HepG2 (cell line): ENCODE results near the gene CCDC142. TPM values are rescaled to one million over a fixed set of nuclear protein-coding genes. Genes with fewer than 3 reads are reported as not detected.
A peak's percentile ranks its signal among the peaks of the same experiment; 100 is the strongest.

ENCODE experiments used
- DNMT1 ChIP-seq: sonication (generic); formaldehyde crosslinking; IDR thresholded peaks from 2 replicates; pipeline ENCODE4 v1.5.1; 2020; ENCODE audit warnings: mild to moderate bottlenecking, missing genetic modification reagents
- PPARG ChIP-seq: conservative IDR thresholded peaks from 2 replicates; pipeline ENCODE4 v1.6.1; 2016; ENCODE audit warnings: missing biosample characterization, missing genetic modification reagents
- RFXAP ChIP-seq: sonication (generic); formaldehyde crosslinking; IDR thresholded peaks from 2 replicates; pipeline ENCODE4 v1.4.0; 2020; ENCODE audit warnings: missing genetic modification reagents, borderline replicate concordance
- SALL1 ChIP-seq: sonication (generic); formaldehyde crosslinking; IDR thresholded peaks from 2 replicates; pipeline ENCODE4 v1.8.0; 2022; ENCODE audit warnings: mild to moderate bottlenecking, missing genetic modification reagents
- ZNF30 ChIP-seq: sonication (generic); formaldehyde crosslinking; IDR thresholded peaks from 2 replicates; pipeline ENCODE4 v1.5.0; 2020; ENCODE audit warnings: mild to moderate bottlenecking, missing genetic modification reagents
- polyA plus RNA-seq, 8 experiments: library from polyadenylated mRNA; depleted of rRNA in 3 of 8; stranded (reverse) in 7 of 8; unstranded in 1 of 8; fragments of >200 nt; fragmentation: Illumina TruSeq in 4 of 8; extraction: Trizol in 4 of 8; gene quantifications; 2 replicates each; pipeline versions ENCODE4 v1.2.1 to v1.2.3, GENCODE V29; 2011 to 2016; ENCODE audit warnings: low read depth in 4 of 8, missing spikeins in 1 of 8, mixed read lengths in 1 of 8; ENCODE audit not compliant: insufficient read depth in 1 of 8
- total RNA-seq, 5 experiments: library from RNA; depleted of rRNA; stranded (reverse); fragments of >200 nt; fragmentation: Illumina TruSeq; extraction: Trizol; gene quantifications; 2 replicates each; pipeline ENCODE4 v1.2.3, GENCODE V29; 2016; ENCODE audit warnings: low read depth in 1 of 5
- TF ChIP-seq, protein P1 (sequence below): sonication (generic); formaldehyde crosslinking; IDR thresholded peaks from 2 replicates; pipeline ENCODE4 v1.4.0; 2020; ENCODE audit warnings: missing genetic modification reagents; ENCODE audit errors: not compliant biosample characterization
- TF ChIP-seq, protein P2 (sequence below): sonication (generic); formaldehyde crosslinking; IDR thresholded peaks from 2 replicates; pipeline ENCODE4 v1.8.1; 2023; ENCODE audit warnings: missing genetic modification reagents, mild to moderate bottlenecking, borderline replicate concordance
- TF ChIP-seq, protein P3 (sequence below): sonication (generic); formaldehyde crosslinking; IDR thresholded peaks from 2 replicates; pipeline ENCODE4 v1.5.1; 2020; ENCODE audit warnings: mild to moderate bottlenecking, missing genetic modification reagents, borderline replicate concordance
- TF ChIP-seq, protein P4 (sequence below): sonication (generic); formaldehyde crosslinking; IDR thresholded peaks from 2 replicates; pipeline ENCODE4 v1.4.0; 2020; ENCODE audit warnings: missing genetic modification reagents
- TF ChIP-seq, protein P5 (sequence below): sonication (generic); formaldehyde crosslinking; conservative IDR thresholded peaks from 2 replicates; pipeline ENCODE4 v1.8.1; 2023; ENCODE audit warnings: missing genetic modification reagents
- TF ChIP-seq, protein P6 (sequence below): sonication (generic); formaldehyde crosslinking; IDR thresholded peaks from 2 replicates; pipeline ENCODE4 v1.8.0; 2022; ENCODE audit warnings: mild to moderate bottlenecking, missing genetic modification reagents, moderate library complexity

Gene CCDC142
- total and polyA plus RNA-seq, 2 of the 13 experiments (the other 11 are each of a cell fraction or from before 2014, with no cell fraction given), result 14.7 to 30.4 TPM

DNA sequence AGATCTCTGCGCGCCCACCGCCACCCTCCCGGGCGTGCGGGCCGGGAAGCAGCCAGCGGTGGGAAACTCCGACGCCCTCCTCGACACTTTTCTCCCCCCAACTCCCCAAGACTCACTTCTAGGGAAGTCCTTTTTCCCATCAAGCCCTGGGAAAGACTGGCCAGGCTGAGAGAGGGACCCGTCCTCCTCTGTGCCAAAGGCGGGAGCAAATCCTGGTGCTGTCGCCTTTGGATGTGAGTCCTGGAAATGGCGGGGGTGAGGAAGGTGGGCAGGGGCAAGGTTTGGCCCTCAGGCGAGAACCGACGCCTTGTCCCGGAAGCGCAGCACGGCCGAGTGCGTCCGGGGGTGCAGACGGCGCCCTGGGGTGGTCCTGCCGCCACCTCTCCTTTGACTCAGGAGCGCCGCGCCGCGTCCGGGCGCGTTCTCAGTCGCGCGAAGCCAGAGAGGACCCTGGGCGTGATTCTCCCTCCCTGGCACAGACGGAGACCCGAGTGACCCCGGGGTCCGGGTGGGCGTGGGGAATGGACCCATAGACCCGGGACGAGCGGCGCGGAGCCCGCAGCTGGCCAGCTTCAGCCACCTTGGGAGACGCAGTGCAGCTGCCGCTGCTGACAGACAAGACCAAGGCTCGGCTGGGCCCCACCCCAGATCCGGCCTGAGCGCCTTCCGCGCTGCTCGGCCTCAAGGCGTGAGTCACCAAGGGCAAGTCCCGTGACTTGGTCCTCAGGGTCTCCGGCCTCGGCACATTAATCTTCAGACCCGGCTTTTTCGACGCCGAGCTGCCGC is 20.1 kb upstream of the CCDC142 start (continued):
- TF ChIP-seq PPARG, result peak; percentile 56
- TF ChIP-seq, protein P1, sequence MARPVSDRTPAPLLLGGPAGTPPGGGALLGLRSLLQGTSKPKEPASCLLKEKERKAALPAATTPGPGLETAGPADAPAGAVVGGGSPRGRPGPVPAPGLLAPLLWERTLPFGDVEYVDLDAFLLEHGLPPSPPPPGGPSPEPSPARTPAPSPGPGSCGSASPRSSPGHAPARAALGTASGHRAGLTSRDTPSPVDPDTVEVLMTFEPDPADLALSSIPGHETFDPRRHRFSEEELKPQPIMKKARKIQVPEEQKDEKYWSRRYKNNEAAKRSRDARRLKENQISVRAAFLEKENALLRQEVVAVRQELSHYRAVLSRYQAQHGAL (CRISPR knock-in tag), result peak; percentile 25
- TF ChIP-seq RFXAP (CRISPR knock-in tag), result peak; percentile 24; the same call in 1 of the 2 replicates
- TF ChIP-seq, protein P2, sequence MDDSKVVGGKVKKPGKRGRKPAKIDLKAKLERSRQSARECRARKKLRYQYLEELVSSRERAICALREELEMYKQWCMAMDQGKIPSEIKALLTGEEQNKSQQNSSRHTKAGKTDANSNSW, result no peak; the same call in 1 of the 2 replicates
- TF ChIP-seq, protein P3, sequence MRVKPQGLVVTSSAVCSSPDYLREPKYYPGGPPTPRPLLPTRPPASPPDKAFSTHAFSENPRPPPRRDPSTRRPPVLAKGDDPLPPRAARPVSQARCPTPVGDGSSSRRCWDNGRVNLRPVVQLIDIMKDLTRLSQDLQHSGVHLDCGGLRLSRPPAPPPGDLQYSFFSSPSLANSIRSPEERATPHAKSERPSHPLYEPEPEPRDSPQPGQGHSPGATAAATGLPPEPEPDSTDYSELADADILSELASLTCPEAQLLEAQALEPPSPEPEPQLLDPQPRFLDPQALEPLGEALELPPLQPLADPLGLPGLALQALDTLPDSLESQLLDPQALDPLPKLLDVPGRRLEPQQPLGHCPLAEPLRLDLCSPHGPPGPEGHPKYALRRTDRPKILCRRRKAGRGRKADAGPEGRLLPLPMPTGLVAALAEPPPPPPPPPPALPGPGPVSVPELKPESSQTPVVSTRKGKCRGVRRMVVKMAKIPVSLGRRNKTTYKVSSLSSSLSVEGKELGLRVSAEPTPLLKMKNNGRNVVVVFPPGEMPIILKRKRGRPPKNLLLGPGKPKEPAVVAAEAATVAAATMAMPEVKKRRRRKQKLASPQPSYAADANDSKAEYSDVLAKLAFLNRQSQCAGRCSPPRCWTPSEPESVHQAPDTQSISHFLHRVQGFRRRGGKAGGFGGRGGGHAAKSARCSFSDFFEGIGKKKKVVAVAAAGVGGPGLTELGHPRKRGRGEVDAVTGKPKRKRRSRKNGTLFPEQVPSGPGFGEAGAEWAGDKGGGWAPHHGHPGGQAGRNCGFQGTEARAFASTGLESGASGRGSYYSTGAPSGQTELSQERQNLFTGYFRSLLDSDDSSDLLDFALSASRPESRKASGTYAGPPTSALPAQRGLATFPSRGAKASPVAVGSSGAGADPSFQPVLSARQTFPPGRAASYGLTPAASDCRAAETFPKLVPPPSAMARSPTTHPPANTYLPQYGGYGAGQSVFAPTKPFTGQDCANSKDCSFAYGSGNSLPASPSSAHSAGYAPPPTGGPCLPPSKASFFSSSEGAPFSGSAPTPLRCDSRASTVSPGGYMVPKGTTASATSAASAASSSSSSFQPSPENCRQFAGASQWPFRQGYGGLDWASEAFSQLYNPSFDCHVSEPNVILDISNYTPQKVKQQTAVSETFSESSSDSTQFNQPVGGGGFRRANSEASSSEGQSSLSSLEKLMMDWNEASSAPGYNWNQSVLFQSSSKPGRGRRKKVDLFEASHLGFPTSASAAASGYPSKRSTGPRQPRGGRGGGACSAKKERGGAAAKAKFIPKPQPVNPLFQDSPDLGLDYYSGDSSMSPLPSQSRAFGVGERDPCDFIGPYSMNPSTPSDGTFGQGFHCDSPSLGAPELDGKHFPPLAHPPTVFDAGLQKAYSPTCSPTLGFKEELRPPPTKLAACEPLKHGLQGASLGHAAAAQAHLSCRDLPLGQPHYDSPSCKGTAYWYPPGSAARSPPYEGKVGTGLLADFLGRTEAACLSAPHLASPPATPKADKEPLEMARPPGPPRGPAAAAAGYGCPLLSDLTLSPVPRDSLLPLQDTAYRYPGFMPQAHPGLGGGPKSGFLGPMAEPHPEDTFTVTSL, result peak; percentile 67; the same call in 1 of the 2 replicates
- peak; percentile 88 for TF ChIP-seq ZNF30 (CRISPR knock-in tag)
- TF ChIP-seq SALL1 (CRISPR knock-in tag), result peak; percentile 55
- TF ChIP-seq, protein P4, sequence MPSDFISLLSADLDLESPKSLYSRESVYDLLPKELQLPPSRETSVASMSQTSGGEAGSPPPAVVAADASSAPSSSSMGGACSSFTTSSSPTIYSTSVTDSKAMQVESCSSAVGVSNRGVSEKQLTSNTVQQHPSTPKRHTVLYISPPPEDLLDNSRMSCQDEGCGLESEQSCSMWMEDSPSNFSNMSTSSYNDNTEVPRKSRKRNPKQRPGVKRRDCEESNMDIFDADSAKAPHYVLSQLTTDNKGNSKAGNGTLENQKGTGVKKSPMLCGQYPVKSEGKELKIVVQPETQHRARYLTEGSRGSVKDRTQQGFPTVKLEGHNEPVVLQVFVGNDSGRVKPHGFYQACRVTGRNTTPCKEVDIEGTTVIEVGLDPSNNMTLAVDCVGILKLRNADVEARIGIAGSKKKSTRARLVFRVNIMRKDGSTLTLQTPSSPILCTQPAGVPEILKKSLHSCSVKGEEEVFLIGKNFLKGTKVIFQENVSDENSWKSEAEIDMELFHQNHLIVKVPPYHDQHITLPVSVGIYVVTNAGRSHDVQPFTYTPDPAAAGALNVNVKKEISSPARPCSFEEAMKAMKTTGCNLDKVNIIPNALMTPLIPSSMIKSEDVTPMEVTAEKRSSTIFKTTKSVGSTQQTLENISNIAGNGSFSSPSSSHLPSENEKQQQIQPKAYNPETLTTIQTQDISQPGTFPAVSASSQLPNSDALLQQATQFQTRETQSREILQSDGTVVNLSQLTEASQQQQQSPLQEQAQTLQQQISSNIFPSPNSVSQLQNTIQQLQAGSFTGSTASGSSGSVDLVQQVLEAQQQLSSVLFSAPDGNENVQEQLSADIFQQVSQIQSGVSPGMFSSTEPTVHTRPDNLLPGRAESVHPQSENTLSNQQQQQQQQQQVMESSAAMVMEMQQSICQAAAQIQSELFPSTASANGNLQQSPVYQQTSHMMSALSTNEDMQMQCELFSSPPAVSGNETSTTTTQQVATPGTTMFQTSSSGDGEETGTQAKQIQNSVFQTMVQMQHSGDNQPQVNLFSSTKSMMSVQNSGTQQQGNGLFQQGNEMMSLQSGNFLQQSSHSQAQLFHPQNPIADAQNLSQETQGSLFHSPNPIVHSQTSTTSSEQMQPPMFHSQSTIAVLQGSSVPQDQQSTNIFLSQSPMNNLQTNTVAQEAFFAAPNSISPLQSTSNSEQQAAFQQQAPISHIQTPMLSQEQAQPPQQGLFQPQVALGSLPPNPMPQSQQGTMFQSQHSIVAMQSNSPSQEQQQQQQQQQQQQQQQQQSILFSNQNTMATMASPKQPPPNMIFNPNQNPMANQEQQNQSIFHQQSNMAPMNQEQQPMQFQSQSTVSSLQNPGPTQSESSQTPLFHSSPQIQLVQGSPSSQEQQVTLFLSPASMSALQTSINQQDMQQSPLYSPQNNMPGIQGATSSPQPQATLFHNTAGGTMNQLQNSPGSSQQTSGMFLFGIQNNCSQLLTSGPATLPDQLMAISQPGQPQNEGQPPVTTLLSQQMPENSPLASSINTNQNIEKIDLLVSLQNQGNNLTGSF (CRISPR knock-in tag), result no peak
- TF ChIP-seq, protein P5, sequence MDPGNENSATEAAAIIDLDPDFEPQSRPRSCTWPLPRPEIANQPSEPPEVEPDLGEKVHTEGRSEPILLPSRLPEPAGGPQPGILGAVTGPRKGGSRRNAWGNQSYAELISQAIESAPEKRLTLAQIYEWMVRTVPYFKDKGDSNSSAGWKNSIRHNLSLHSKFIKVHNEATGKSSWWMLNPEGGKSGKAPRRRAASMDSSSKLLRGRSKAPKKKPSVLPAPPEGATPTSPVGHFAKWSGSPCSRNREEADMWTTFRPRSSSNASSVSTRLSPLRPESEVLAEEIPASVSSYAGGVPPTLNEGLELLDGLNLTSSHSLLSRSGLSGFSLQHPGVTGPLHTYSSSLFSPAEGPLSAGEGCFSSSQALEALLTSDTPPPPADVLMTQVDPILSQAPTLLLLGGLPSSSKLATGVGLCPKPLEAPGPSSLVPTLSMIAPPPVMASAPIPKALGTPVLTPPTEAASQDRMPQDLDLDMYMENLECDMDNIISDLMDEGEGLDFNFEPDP (CRISPR knock-in tag), result 0 out of 2 replicates have a peak, but pooled peaks have one; percentile 93
- TF ChIP-seq DNMT1 (CRISPR knock-in tag), result peak; percentile 64; the same call in 1 of the 2 replicates
- TF ChIP-seq, protein P6, sequence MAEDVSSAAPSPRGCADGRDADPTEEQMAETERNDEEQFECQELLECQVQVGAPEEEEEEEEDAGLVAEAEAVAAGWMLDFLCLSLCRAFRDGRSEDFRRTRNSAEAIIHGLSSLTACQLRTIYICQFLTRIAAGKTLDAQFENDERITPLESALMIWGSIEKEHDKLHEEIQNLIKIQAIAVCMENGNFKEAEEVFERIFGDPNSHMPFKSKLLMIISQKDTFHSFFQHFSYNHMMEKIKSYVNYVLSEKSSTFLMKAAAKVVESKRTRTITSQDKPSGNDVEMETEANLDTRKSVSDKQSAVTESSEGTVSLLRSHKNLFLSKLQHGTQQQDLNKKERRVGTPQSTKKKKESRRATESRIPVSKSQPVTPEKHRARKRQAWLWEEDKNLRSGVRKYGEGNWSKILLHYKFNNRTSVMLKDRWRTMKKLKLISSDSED (CRISPR knock-in tag), result no peak
